GM23248 (cell line): Measurements from ENCODE around the gene FAM161A. TPM values are rescaled to one million over a fixed set of nuclear protein-coding genes. Genes with fewer than 3 reads are reported as not detected.
"Not testable (repeated sequence)": the region's sequence is repeated elsewhere in the genome, so short reads cannot be mapped to it uniquely, and the experiment has no call there.

Experiments used
- DNase-seq: peaks from one replicate; pipeline ENCODE4 v3.0.0-alpha.2; 2015
- H2AFZ ChIP-seq: fragments of 200-600 bp; sonication (generic); 2 replicates; pipeline ENCODE4 v1.6.1; 2016; ENCODE audit warnings: antibody characterized with exemption
- H3F3A ChIP-seq: fragments of 200-600 bp; sonication (generic); 2 replicates; pipeline ENCODE4 v1.6.1; 2016; ENCODE audit warnings: mild to moderate bottlenecking, antibody characterized with exemption, mixed run types; ENCODE audit not compliant: insufficient read depth
- H3K27ac ChIP-seq: fragments of 200-600 bp; sonication (generic); 2 replicates; pipeline ENCODE4 v1.5.1; 2016; ENCODE audit warnings: mild to moderate bottlenecking
- H3K27me3 ChIP-seq: fragments of 200-600 bp; sonication (generic); replicated peaks from 2 replicates; pipeline ENCODE4 v1.6.1; 2016; ENCODE audit warnings: mild to moderate bottlenecking; ENCODE audit not compliant: insufficient read depth
- H3K36me3 ChIP-seq: fragments of 200-600 bp; sonication (generic); 2 replicates; pipeline ENCODE4 v1.6.1; 2016; ENCODE audit warnings: low read depth, mild to moderate bottlenecking
- H3K4me1 ChIP-seq: fragments of 200-600 bp; sonication (generic); 2 replicates; pipeline ENCODE4 v1.6.1; 2016; ENCODE audit warnings: mild to moderate bottlenecking; ENCODE audit not compliant: insufficient read depth
- H3K4me2 ChIP-seq: fragments of 200-600 bp; sonication (generic); one replicate; pipeline ENCODE4 v1.6.1; 2016; ENCODE audit warnings: mild to moderate bottlenecking; ENCODE audit not compliant: unreplicated experiment
- H3K4me3 ChIP-seq: fragments of 200-600 bp; sonication (generic); 2 replicates; pipeline ENCODE4 v1.5.1; 2016; ENCODE audit warnings: mild to moderate bottlenecking
- H3K79me2 ChIP-seq: fragments of 200-600 bp; sonication (generic); 2 replicates; pipeline ENCODE4 v1.6.1; 2016; ENCODE audit warnings: mild to moderate bottlenecking; ENCODE audit not compliant: insufficient read depth
- H3K9ac ChIP-seq: fragments of 200-600 bp; sonication (generic); 2 replicates; pipeline ENCODE4 v1.6.1; 2016; ENCODE audit warnings: mild to moderate bottlenecking
- H3K9me2 ChIP-seq: fragments of 200-600 bp; sonication (generic); 2 replicates; pipeline ENCODE4 v1.6.1; 2016; ENCODE audit warnings: mixed run types, mild to moderate bottlenecking, moderate library complexity; ENCODE audit not compliant: insufficient read depth
- H3K9me3 ChIP-seq: fragments of 200-600 bp; sonication (generic); one replicate; pipeline ENCODE4 v1.6.1; 2017; ENCODE audit warnings: low read depth
- H4K20me1 ChIP-seq: fragments of 200-600 bp; sonication (generic); 2 replicates; pipeline ENCODE4 v1.6.0; 2016; ENCODE audit not compliant: insufficient read depth
- EZH2 ChIP-seq: fragments of 200-600 bp; sonication (generic); IDR thresholded peaks from 2 replicates; pipeline ENCODE4 v1.6.1; 2018; ENCODE audit warnings: antibody characterized with exemption, mild to moderate bottlenecking; ENCODE audit not compliant: insufficient read depth, poor library complexity, severe bottlenecking
- EZH2phosphoT487 ChIP-seq: fragments of 200-600 bp; sonication (generic); IDR thresholded peaks from 2 replicates; pipeline ENCODE4 v1.6.1; 2018; ENCODE audit warnings: antibody characterized with exemption, moderate library complexity, mild to moderate bottlenecking, low read depth; ENCODE audit not compliant: insufficient read depth
- WGBS, 2 experiments: methylation state at CpG; one replicate each; pipeline ENCODE4 v1.1.6; 2015 to 2017; ENCODE audit warnings: low lambda C conversion rate in 2 of 2, low coverage in 1 of 2; ENCODE audit errors: missing lambda C conversion rate in 2 of 2; 5-methylcytosine and 5-hydroxymethylcytosine counted together
- in situ Hi-C: fragments of 300-500 bp; cut with MboI; formaldehyde crosslinking; loops from 2 replicates; pipeline ENCODE4 v1.15.0; 2020
- polyA plus RNA-seq: library from polyadenylated mRNA; unstranded; fragments of >200 nt; fragmentation: Nextera tagmentation; extraction: Ambion mirVana; gene quantifications from 2 replicates; pipeline ENCODE4 v1.2.1, GENCODE V29; 2016
- total RNA-seq: library from RNA; depleted of rRNA; stranded (reverse); fragments of >200 nt; shearing (Covaris generic); gene quantifications from 2 replicates; pipeline ENCODE4 v1.2.3, GENCODE V29; 2014

The FAM161A gene
- total and polyA plus RNA-seq, 2 experiments from 2014 or later: 0.76 to 1.4 TPM

- Histone ChIP-seq H2AFZ (no peak overlapping the region), H3K9me2 (no peaks in the 10 kb centered on the region), H3K9ac (no peak overlapping the region), H3K4me3 (no peak overlapping the region), H3K27ac (no peak overlapping the region), H4K20me1 (no peaks in the 10 kb centered on the region), H3K4me1 (no peaks in the 10 kb centered on the region), H3K79me2 (no peaks in the 10 kb centered on the region), H3F3A (no peaks in the 10 kb centered on the region), H3K4me2 (no peak overlapping the region), H3K36me3 (no peaks in the 10 kb centered on the region), H3K9me3 (no peaks in the 10 kb centered on the region), H3K27me3 (peaks cover 8% of the 10 kb centered on the region)
- DNase-seq: no peak
- 24 to 33% methylated on average over 3 of the region's 3 CpGs for WGBS, 2 experiments
- TF ChIP-seq EZH2phosphoT487: no peak
- no peak for TF ChIP-seq EZH2
- in situ Hi-C loops: no loop called here
Measured at GRCh38 chr2:61807036-61807757, 46.7 kb downstream of the FAM161A start.

- H3K27me3 ChIP-seq: peaks cover 14% of the 10 kb centered on the region
- H3K4me3 ChIP-seq: no peak overlapping the region
- WGBS, 2 experiments: 56 to 57% methylated on average over 4 of the region's 4 CpGs
- no peaks in the 10 kb centered on the region for H3K9me3 ChIP-seq
- TF ChIP-seq EZH2phosphoT487: no peak
- TF ChIP-seq EZH2: no peak
- no peak overlapping the region for H3K9ac ChIP-seq
- no peaks in the 10 kb centered on the region for H3K9me2 ChIP-seq
- H3K4me2 ChIP-seq: no peak overlapping the region
- no peaks in the 10 kb centered on the region for H3K4me1 ChIP-seq
- no peaks in the 10 kb centered on the region for H3K79me2 ChIP-seq
- no peaks in the 10 kb centered on the region for H3F3A ChIP-seq
- no peak for DNase-seq
- H3K27ac ChIP-seq: no peak overlapping the region
- no peaks in the 10 kb centered on the region for H3K36me3 ChIP-seq
- H4K20me1 ChIP-seq: no peaks in the 10 kb centered on the region
- in situ Hi-C loops: no loop called here
- H2AFZ ChIP-seq: no peak overlapping the region
Measured at GRCh38 chr2:61802548-61802947, 51.3 kb downstream of the FAM161A start.

- in situ Hi-C loops: no loop called here
- Histone ChIP-seq H3K27ac (no peak overlapping the region), H3K36me3 (no peaks in the 10 kb centered on the region), H2AFZ (no peak overlapping the region), H4K20me1 (no peaks in the 10 kb centered on the region), H3F3A (no peaks in the 10 kb centered on the region), H3K9me2 (no peaks in the 10 kb centered on the region), H3K27me3 (peaks cover 14% of the 10 kb centered on the region), H3K9ac (no peak overlapping the region), H3K9me3 (no peaks in the 10 kb centered on the region), H3K79me2 (no peaks in the 10 kb centered on the region), H3K4me2 (no peak overlapping the region), H3K4me3 (no peak overlapping the region), H3K4me1 (no peaks in the 10 kb centered on the region)
- DNase-seq: no peak
- TF ChIP-seq EZH2phosphoT487: no peak
- TF ChIP-seq EZH2: no peak
- WGBS, 2 experiments: 45% methylated on average over 6 of the region's 6 CpGs
Measured at GRCh38 chr2:61799099-61799498, 54.8 kb downstream of the FAM161A start.

- H3K4me1 ChIP-seq, H2AFZ ChIP-seq, in situ Hi-C loops, H3K27ac ChIP-seq, H3K9me2 ChIP-seq, H3K79me2 ChIP-seq, H3K27me3 ChIP-seq, H3F3A ChIP-seq, DNase-seq, H4K20me1 ChIP-seq, H3K9me3 ChIP-seq, H3K36me3 ChIP-seq, H3K4me2 ChIP-seq, H3K9ac ChIP-seq, H3K4me3 ChIP-seq: not testable (repeated sequence)
- WGBS, 2 experiments: 64 to 73% methylated on average over 4 of the region's 4 CpGs
Measured at GRCh38 chr2:61797446-61797845, 56.4 kb downstream of the FAM161A start.

GRCh38 chr2:61795408-61795807 is 58.5 kb downstream of the FAM161A start:
- WGBS, 2 experiments: 76 to 85% methylated on average over 2 of the region's 2 CpGs
- no peak for DNase-seq
- Histone ChIP-seq H3K4me3 (no peak overlapping the region), H3K9me3 (no peaks in the 10 kb centered on the region), H3K27me3 (no peaks in the 10 kb centered on the region; the same call in 1 of the 2 replicates), H3K9me2 (no peaks in the 10 kb centered on the region), H3K36me3 (no peaks in the 10 kb centered on the region), H3F3A (no peaks in the 10 kb centered on the region), H4K20me1 (no peaks in the 10 kb centered on the region), H3K27ac (no peak overlapping the region), H3K79me2 (no peaks in the 10 kb centered on the region), H3K4me1 (no peaks in the 10 kb centered on the region), H2AFZ (no peak overlapping the region), H3K9ac (no peak overlapping the region), H3K4me2 (no peak overlapping the region)
- in situ Hi-C loops: no loop called here
- TF ChIP-seq EZH2phosphoT487: no peak
